RCC 7860 (cell line): ENCODE measurements around the gene ASIC4.

Source experiments
- DNase-seq: peaks from one replicate; pipeline ENCODE4 v3.0.0-alpha.2; 2015; ENCODE audit warnings: low spot score
- FAIRE-seq: peaks from 2 replicates; lab custom pipeline; 2012; peaks lifted over from hg19 to GRCh38; lab: Jason Lieb, UNC

Gene ASIC4

DNA sequence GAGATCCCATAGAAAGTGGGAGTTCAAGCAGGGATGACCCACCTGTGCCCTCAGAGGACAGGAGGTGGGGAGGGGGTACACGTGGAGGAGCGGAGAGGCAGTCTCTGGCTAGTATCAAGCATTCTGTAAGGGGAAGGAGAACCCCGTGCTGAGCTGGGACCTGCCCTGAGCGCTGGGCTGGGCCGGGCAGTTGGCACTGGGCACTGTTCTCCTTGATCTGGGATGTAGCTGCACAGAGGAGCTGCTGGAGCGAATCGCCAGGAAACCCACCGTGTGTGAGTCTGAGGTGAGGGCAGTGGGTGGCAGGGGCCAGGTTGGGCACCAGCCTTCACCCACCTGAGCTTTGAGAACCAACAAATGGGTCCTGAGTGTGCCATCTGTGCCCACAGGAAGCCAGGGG, 35.4 kb upstream of the ASIC4 start:
- no peak for FAIRE-seq
- no peak for DNase-seq

DNA sequence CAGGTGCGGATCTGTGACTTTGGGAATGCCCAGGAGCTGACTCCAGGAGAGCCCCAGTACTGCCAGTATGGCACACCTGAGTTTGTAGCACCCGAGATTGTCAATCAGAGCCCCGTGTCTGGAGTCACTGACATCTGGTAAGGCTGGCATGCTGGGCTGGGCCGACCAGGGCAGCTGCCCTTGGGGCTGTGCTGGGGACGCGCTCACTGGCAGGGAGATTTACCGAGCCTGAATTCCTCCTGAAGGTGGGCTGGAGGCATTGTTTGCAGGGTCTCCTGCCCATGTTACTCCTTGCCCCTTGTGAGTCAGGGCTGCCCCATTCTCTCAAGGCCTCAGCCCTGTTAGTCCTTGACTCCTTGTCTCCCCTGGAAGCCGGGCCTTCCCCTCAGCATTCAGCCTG, 34.3 kb upstream of the ASIC4 start:
- FAIRE-seq (no peak), DNase-seq (no peak)

- DNase-seq: no peak
- FAIRE-seq: no peak
These were observed 31.4 kb upstream of the ASIC4 start for GRCh38 chr2:219482674-219483405.

DNA sequence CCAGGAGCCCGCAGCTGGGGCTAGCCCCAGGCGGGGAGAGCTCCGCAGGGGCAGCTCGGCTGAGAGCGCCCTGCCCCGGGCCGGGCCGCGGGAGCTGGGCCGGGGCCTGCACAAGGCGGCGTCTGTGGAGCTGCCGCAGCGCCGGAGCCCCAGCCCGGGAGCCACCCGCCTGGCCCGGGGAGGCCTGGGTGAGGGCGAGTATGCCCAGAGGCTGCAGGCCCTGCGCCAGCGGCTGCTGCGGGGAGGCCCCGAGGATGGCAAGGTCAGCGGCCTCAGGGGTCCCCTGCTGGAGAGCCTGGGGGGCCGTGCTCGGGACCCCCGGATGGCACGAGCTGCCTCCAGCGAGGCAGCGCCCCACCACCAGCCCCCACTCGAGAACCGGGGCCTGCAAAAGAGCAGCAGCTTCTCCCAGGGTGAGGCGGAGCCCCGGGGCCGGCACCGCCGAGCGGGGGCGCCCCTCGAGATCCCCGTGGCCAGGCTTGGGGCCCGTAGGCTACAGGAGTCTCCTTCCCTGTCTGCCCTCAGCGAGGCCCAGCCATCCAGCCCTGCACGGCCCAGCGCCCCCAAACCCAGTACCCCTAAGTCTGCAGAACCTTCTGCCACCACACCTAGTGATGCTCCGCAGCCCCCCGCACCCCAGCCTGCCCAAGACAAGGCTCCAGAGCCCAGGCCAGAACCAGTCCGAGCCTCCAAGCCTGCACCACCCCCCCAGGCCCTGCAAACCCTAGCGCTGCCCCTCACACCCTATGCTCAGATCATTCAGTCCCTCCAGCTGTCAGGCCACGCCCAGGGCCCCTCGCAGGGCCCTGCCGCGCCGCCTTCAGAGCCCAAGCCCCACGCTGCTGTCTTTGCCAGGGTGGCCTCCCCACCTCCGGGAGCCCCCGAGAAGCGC, 30.6 kb upstream of the ASIC4 start:
- FAIRE-seq (no peak), DNase-seq (no peak)

DNA sequence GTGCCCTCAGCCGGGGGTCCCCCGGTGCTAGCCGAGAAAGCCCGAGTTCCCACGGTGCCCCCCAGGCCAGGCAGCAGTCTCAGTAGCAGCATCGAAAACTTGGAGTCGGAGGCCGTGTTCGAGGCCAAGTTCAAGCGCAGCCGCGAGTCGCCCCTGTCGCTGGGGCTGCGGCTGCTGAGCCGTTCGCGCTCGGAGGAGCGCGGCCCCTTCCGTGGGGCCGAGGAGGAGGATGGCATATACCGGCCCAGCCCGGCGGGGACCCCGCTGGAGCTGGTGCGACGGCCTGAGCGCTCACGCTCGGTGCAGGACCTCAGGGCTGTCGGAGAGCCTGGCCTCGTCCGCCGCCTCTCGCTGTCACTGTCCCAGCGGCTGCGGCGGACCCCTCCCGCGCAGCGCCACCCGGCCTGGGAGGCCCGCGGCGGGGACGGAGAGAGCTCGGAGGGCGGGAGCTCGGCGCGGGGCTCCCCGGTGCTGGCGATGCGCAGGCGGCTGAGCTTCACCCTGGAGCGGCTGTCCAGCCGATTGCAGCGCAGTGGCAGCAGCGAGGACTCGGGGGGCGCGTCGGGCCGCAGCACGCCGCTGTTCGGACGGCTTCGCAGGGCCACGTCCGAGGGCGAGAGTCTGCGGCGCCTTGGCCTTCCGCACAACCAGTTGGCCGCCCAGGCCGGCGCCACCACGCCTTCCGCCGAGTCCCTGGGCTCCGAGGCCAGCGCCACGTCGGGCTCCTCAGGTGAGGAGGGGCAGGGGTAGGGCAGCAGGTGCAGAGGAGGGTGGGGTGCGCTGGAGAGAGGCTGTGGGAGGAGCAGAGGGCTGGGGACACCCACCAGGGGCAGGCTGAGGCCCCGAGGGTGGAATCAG, 29.7 kb upstream of the ASIC4 start:
- DNase-seq (no peak), FAIRE-seq (no peak)

- DNase-seq: no peak
- no peak for FAIRE-seq
These were observed 29.1 kb upstream of the ASIC4 start for GRCh38 chr2:219485201-219485580.

GRCh38 chr2:219486380-219486959, 27.8 kb upstream of the ASIC4 start:
- DNase-seq (no peak), FAIRE-seq (no peak)

DNA sequence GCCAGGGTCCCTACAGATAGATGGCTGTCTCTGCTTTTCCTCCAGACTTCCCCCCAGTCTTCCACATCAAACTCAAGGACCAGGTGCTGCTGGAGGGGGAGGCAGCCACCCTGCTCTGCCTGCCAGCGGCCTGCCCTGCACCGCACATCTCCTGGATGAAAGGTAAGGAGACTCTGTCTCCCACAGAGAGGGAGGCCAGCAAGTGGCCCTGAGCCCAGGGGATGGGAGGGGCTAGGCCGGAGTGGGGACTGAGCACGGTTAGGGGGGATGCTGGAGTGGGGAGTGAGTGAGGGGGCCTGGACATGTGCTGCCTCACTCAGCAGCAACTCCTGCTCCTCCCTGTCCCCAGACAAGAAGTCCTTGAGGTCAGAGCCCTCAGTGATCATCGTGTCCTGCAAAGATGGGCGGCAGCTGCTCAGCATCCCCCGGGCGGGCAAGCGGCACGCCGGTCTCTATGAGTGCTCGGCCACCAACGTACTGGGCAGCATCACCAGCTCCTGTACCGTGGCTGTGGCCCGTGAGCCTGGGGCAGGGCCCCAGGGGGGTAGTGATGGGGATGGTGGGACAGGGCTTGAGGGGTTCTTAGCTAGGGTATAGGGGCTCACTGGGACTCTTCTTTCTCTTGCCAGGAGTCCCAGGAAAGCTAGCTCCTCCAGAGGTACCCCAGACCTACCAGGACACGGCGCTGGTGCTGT, 26.0 kb upstream of the ASIC4 start:
- no peak for DNase-seq
- no peak for FAIRE-seq

- DNase-seq: no peak
- no peak for FAIRE-seq
These were observed 25.5 kb upstream of the ASIC4 start for GRCh38 chr2:219488844-219489194.

GRCh38 chr2:219489315-219489714, 25.0 kb upstream of the ASIC4 start:
- DNase-seq: no peak
- FAIRE-seq: no peak

DNA sequence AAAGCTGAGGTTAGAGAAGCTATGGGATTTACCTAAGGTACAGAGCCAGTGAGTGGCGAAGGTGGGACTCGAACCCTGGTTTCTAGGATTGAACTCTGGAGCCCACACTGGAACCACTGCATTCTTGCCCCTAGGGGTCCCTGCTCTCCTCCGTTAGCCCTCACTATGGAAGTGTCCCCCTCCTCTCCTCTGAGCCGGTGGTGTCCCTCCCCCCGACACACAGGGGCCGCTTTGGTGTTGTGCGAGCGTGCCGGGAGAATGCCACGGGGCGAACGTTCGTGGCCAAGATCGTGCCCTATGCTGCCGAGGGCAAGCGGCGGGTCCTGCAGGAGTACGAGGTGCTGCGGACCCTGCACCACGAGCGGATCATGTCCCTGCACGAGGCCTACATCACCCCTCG, 24.1 kb upstream of the ASIC4 start:
- DNase-seq (no peak), FAIRE-seq (no peak)

- FAIRE-seq: no peak
- DNase-seq: no peak
These were observed 23.6 kb upstream of the ASIC4 start for GRCh38 chr2:219490600-219491130.

DNA sequence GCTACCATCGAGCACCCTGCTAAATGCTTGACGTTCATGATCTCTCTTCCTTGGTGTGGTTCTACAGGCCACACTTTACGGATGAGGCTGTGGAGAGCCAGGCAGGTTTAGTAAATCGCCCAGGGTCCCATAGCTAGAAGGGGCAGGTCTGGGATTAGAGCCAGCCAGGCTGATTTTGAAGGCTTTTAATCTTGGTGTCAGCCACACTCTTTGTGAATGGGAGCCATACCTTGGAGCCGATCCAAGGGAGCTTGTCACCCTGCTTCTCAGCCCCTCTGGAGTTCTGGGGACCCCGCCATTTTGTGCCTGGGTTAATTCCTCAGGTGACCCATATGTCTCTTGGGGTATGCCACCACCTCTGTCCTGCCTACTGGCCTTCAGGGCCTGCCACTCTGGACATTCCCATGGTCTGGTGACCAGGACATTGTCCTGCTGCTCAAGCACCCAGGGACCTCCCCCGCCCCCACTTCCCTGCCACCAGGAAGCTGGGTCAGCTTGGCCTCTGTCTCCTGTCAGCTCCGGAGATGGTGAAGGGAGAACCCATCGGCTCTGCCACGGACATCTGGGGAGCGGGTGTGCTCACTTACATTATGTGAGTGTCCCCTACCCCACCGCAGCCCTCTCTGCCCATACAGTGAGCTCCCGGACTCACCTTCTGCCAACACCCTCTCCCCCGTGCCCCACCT, 22.9 kb upstream of the ASIC4 start:
- FAIRE-seq (no peak), DNase-seq (no peak)

DNA sequence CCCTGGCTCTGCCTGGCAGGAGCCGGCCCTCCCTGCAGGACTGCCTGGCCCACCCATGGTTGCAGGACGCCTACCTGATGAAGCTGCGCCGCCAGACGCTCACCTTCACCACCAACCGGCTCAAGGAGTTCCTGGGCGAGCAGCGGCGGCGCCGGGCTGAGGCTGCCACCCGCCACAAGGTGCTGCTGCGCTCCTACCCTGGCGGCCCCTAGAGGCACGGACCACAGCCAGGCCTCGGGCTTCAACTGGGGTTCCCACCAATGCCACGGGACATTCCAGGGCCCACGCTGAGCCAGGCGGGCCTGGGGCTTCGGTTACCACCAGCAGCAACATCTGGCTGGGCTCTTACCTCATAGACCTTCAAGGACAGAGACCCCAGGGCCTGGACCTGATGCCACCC, 21.7 kb upstream of the ASIC4 start:
- FAIRE-seq: no peak

GRCh38 chr2:219493086-219493485, 21.2 kb upstream of the ASIC4 start:
- DNase-seq (no peak), FAIRE-seq (no peak)

More for the DNA sequence above, 21.7 kb upstream of the ASIC4 start:
- no peak for DNase-seq

DNA sequence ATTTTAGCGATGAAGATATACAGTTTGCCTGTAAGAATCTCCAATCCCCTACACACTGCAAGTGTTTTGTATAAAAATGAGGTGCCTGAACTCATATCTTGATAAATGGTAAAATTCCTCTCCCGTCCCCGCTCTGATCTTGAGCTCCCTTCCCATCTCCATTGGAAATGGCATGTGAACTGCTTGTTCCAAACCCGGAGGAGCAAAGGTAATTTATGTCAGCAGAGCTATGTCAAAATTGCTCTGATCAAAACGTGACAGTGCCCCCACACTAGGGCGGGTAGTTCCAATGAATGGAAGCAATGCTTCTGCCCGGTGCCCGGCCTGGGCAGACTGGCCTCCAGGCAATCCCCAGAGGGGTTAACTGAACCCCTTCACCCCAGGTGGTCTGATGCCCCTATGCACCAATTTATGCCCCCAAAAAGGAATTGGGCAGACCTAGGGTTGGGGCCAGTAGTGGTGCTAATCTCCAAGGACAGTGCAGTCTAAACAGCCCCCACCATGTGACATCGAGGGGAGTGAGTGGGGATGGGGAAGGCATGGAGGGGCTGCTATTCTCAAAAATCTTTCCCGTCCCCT, 19.2 kb upstream of the ASIC4 start:
- no peak for DNase-seq
- FAIRE-seq: no peak

- FAIRE-seq: no peak
- DNase-seq: peak; percentile 36
These were observed 18.7 kb upstream of the ASIC4 start for GRCh38 chr2:219495531-219496122.

- no peak for FAIRE-seq
- DNase-seq: no peak
These were observed 17.9 kb upstream of the ASIC4 start for GRCh38 chr2:219496247-219496824.
